NCI-H1417 treated with DMSO at 0.1 percent for 48 hours (cell line): ENCODE measurements around the gene PORCN.
"Not testable (repeated sequence)": the region's sequence is repeated elsewhere in the genome, so short reads cannot be mapped to it uniquely, and the experiment has no call there.

Experiments used
- DNase-seq: peaks from one replicate; lab custom pipeline; 2025; lab: John Stamatoyannopoulos, UW

PORCN gene

DNA sequence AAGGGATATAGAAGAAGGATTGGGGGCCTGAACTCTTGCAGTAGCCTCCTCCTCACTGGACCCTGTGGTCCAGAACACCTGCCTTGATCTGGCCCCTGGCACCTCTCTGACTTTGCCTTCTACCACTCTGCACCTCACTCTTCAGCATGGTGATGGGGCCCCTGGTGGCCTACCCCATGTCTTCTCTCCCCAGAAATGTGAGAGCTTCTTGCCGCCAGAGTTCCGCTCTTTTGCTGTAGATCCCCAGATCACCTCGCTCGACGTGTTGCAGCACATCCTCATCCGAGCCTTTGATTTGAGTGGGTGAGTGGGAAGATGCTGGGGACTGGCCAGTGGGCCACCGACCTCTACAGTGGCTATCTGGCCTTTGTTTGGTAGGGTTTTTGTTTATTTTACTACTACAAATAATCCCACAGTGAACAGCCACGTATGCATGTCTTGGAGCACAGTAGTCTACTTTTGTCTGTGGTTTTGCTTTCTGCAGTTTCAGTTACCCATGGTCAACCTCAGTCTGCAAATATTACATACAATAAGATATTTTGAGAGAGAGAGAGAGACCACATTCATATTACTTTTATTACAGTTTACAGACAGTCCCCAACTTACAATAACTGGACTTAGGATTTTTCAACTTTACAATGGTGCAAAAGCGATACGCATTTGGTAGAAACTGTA is 32.5 kb downstream of the PORCN start:
- DNase-seq: no peak

DNA sequence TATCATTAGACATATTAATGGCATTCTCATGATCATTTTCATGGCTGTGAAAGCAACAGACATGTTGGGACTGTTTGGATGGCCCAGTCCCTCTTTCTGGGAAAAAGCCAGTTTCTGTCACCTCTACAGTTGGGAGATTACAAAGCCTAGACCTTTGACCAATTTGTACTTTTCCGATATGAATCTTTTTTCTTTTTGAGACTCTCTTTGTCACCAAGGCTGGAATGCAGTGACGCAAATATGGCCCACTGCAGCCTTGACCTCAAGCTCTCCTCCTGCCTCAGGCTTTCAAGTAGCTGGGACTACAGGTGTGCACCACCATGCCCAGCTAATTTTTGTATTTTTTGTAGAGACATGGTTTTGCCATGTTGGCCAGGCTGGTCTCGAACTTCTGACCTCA is 40.1 kb downstream of the PORCN start:
- no peak for DNase-seq

DNA sequence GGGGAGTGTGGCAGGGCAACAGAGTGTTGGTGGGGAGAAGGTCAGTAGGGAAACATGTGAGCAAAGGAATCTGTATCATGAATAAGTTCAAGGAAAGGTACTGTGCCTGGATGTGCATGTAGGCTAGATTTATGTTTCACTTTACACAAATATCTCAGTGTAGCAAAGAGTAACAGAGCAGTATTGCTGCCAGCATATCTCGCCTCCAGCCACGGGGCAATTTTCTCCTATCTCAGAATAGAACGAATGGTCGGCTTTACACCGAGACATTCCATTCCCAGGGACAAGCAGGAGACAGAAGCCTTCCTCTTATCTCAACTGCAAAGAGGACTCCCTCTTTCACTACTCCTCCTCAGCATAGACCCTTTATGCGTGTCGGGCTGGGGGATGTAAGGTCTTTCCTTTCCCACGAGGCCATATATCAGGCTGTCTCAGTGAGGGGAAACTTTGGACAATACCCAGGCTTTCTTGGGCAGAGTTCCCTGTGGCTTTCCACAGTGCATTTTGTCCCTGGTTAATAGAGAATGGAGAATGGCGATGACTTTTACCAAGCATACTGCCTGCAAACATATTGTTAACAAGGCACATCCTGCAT is 47.0 kb downstream of the PORCN start:
- not testable (repeated sequence) for DNase-seq

DNA sequence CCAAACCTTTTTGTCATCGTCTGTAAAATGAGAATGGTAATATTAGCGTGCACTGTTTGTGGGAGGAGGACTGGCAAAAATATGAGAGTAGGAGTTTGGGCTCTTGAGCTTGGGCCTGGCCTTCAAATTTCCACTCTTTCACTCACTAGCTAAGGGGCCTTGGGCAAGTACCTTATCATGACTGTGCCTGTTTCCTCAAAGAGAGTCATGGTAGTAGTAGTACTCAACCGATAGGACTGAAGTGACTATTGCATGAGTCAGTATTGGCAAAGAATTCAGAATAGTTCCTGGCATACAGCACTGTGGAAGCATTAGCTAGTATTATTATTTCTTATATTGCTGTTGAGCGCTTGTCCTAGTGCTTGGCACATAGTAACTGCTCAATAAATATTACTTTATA is 49.5 kb downstream of the PORCN start:
- no peak for DNase-seq

DNA sequence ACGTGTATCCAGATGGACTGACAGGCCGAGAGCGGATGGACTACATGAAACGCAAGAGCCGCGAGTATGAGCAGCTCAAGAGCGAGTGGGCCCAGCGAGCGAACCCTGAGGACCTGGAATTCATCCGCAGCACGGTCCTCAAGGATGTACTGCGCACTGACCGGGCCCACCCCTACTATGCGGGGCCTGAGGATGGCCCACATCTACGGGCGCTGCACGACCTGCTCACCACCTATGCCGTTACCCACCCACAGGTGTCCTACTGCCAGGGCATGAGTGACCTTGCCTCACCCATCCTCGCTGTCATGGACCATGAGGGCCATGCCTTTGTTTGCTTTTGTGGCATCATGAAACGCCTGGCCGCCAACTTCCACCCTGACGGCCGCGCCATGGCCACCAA is 50.8 kb downstream of the PORCN start:
- DNase-seq: no peak

DNA sequence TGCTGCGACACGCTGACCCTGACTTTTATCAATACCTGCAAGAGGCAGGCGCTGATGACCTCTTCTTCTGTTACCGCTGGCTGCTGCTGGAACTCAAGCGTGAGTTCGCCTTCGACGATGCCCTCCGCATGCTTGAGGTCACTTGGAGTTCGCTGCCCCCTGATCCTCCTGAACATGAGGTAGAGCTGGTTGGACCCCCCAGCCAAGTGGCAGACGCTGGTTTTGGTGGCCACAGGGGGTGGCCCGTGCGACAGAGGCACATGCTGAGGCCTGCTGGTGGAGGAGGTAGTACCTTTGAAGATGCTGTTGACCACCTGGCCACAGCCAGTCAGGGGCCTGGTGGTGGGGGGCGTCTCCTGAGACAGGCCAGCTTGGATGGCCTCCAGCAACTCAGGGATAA is 51.3 kb downstream of the PORCN start:
- DNase-seq: no peak

DNA sequence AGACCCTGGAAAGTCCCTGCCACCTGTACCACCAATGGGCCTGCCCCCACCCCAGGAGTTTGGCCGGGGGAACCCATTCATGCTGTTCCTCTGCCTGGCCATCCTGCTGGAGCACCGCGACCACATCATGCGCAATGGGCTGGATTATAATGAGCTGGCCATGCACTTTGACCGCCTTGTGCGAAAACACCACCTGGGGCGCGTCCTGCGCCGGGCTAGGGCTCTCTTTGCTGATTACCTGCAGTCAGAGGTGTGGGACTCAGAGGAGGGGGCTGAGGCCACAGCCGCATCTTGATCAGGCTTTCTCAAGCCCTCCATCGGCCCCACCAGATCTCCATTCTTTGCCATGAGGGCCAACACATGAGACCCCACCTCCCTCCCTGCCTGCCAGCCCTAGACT is 51.9 kb downstream of the PORCN start:
- DNase-seq: no peak

DNA sequence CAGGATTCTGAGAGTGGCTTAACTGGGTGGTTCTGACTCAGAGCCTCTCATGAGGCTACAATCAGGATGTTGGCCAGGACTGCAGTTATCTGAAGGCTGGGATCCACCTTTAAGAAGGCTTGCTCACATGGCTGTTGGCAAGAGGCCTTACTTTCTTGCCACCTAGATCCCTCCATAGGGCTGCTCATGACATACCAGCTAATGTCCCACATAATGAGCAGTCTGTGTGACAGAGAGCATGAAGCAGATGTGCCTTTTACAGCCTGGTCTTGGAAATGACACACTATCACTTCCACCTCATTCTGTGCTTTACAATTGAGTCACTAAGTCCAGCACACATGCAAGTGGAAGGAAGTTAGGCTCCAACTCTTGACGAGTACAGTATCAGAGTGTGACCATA is 61.2 kb downstream of the PORCN start:
- DNase-seq: no peak
